SK-N-MC (cell line): ENCODE measurements around the gene MOK.

Source experiments
- DNase-seq: peaks from one replicate; pipeline ENCODE4 v3.0.0-alpha.2; 2011; ENCODE audit warnings: low read depth, low spot score
- H3K27ac ChIP-seq: fragments of 200-600 bp; sonication (generic); 2 replicates; pipeline ENCODE4 v1.5.1; 2016; ENCODE audit warnings: mixed run types
- H3K36me3 ChIP-seq: fragments of 200-600 bp; sonication (generic); 2 replicates; pipeline ENCODE4 v1.6.1; 2017; ENCODE audit warnings: antibody characterized with exemption, low read length, mixed read lengths; ENCODE audit not compliant: insufficient read depth
- H3K4me3 ChIP-seq: fragments of 200-600 bp; sonication (generic); 2 replicates; pipeline ENCODE4 v1.5.1; 2016
- H3K9ac ChIP-seq: fragments of 200-600 bp; sonication (generic); 2 replicates; pipeline ENCODE4 v1.8.0; 2017; ENCODE audit warnings: mixed run types, mixed read lengths; ENCODE audit not compliant: insufficient read length
- H3K9me3 ChIP-seq: fragments of 200-600 bp; sonication (generic); 2 replicates; pipeline ENCODE4 v1.6.1; 2017; ENCODE audit warnings: low read depth, mild to moderate bottlenecking, antibody characterized with exemption, low read length, moderate library complexity, mixed read lengths
- EZH2 ChIP-seq: fragments of 200-600 bp; sonication (generic); IDR thresholded peaks from one replicate; pipeline ENCODE4 v1.6.1; 2017; ENCODE audit warnings: antibody characterized with exemption
- FOXP2 ChIP-seq: optimal IDR thresholded peaks from 2 replicates; pipeline ENCODE3; 2011; ENCODE audit warnings: mild to moderate bottlenecking, moderate library complexity; ENCODE audit not compliant: insufficient read depth; ENCODE audit errors: extremely low read length, control extremely low read depth
- POLR2AphosphoS5 ChIP-seq: IDR thresholded peaks from 2 replicates; pipeline ENCODE4 v1.6.1; 2012; ENCODE audit warnings: mild to moderate bottlenecking, low read depth, low read length, borderline replicate concordance

The MOK gene

GRCh38 chr14:102207831-102208365 lies 97.1 kb downstream of the MOK start:
- no peak overlapping the region for H3K4me3 ChIP-seq
- TF ChIP-seq FOXP2 (no peak), EZH2 (no peak), POLR2AphosphoS5 (no peak)
- H3K27ac ChIP-seq: no peak overlapping the region
- H3K36me3 ChIP-seq: peaks cover 28% of the 10 kb centered on the region
- no peak overlapping the region for H3K9ac ChIP-seq
- H3K9me3 ChIP-seq: no peaks in the 10 kb centered on the region
- no peak for DNase-seq

GRCh38 chr14:102206918-102207317 lies 98.0 kb downstream of the MOK start:
- Histone ChIP-seq H3K9ac (no peak overlapping the region), H3K27ac (no peak overlapping the region), H3K36me3 (peaks cover 28% of the 10 kb centered on the region), H3K4me3 (no peak overlapping the region), H3K9me3 (no peaks in the 10 kb centered on the region)
- no peak for DNase-seq
- TF ChIP-seq EZH2: no peak
- TF ChIP-seq POLR2AphosphoS5: no peak
- no peak for TF ChIP-seq FOXP2

- Histone ChIP-seq H3K9ac (no peak overlapping the region), H3K36me3 (peaks cover 28% of the 10 kb centered on the region), H3K9me3 (no peaks in the 10 kb centered on the region), H3K27ac (no peak overlapping the region), H3K4me3 (no peak overlapping the region)
- no peak for TF ChIP-seq FOXP2
- no peak for TF ChIP-seq EZH2
- no peak for TF ChIP-seq POLR2AphosphoS5
- no peak for DNase-seq
Observed at GRCh38 chr14:102205560-102205959, 99.4 kb downstream of the MOK start.

- Histone ChIP-seq H3K4me3 (no peak overlapping the region), H3K9me3 (no peaks in the 10 kb centered on the region), H3K9ac (no peak overlapping the region), H3K27ac (no peak overlapping the region), H3K36me3 (peaks cover 15% of the 10 kb centered on the region)
- DNase-seq: no peak
- TF ChIP-seq EZH2 (no peak), POLR2AphosphoS5 (no peak), FOXP2 (no peak)
Observed at GRCh38 chr14:102203382-102203781, 101.6 kb downstream of the MOK start.

- Histone ChIP-seq H3K4me3 (no peak overlapping the region), H3K36me3 (peaks cover 15% of the 10 kb centered on the region), H3K9ac (no peak overlapping the region), H3K9me3 (no peaks in the 10 kb centered on the region), H3K27ac (no peak overlapping the region)
- TF ChIP-seq FOXP2 (no peak), POLR2AphosphoS5 (no peak), EZH2 (no peak)
- no peak for DNase-seq
Observed at GRCh38 chr14:102202944-102203343, 102.0 kb downstream of the MOK start.

- H3K9ac ChIP-seq: no peak overlapping the region
- H3K9me3 ChIP-seq: no peaks in the 10 kb centered on the region
- no peak overlapping the region for H3K27ac ChIP-seq
- TF ChIP-seq FOXP2: no peak
- no peak for TF ChIP-seq POLR2AphosphoS5
- no peak for TF ChIP-seq EZH2
- peaks cover 15% of the 10 kb centered on the region for H3K36me3 ChIP-seq
- DNase-seq: no peak
- H3K4me3 ChIP-seq: no peak overlapping the region
Observed at GRCh38 chr14:102201776-102202175, 103.2 kb downstream of the MOK start.

GRCh38 chr14:102201353-102201738 lies 103.6 kb downstream of the MOK start:
- H3K27ac ChIP-seq: peak overlapping the region; percentile 78
- peaks cover 15% of the 10 kb centered on the region for H3K36me3 ChIP-seq
- no peak overlapping the region for H3K4me3 ChIP-seq
- H3K9me3 ChIP-seq: no peaks in the 10 kb centered on the region
- TF ChIP-seq FOXP2: no peak
- TF ChIP-seq POLR2AphosphoS5: no peak
- TF ChIP-seq EZH2: no peak
- no peak for DNase-seq
- peak overlapping the region; percentile 22 for H3K9ac ChIP-seq

GRCh38 chr14:102200690-102201352 lies 104.1 kb downstream of the MOK start:
- Histone ChIP-seq H3K27ac (peak overlapping the region; percentile 78), H3K9me3 (no peaks in the 10 kb centered on the region), H3K4me3 (peak overlapping the region; percentile 27), H3K36me3 (peaks cover 15% of the 10 kb centered on the region), H3K9ac (peak overlapping the region; percentile 22)
- no peak for TF ChIP-seq EZH2
- no peak for TF ChIP-seq POLR2AphosphoS5
- no peak for TF ChIP-seq FOXP2
- DNase-seq: no peak
